Head of caudate nucleus (tissue), 42 donors: ENCODE data around the gene PFDN6.
"Not testable (repeated sequence)": the region's sequence is repeated elsewhere in the genome, so short reads cannot be mapped to it uniquely, and the experiment has no call there.

Experiments used
- DNase-seq, 42 donors: peaks; one replicate each; pipeline versions ENCODE4 v3.0.0 to v3.0.0-alpha.2; 2020 to 2021; ENCODE audit warnings: mixed read lengths in 7 of 42
- intact Hi-C: fragments of 100-400 bp; cut with DNase I; formaldehyde crosslinking; loops from one replicate; pipeline ENCODE4 v1.15.0; 2022

Gene PFDN6

GRCh38 chr6:33288921-33289783 lies at the start of gene PFDN6, which contains the start of gene WDR46:
Gene PFDN6 (plus strand): TSS chr6:33289601. CDS start chr6:33289857, 256 bp downstream.
Gene WDR46 (minus strand): TSS chr6:33289239. CDS start chr6:33289170, 69 bp downstream.
- DNase-seq: peak; percentile 71 to 96 (median 90)
- intact Hi-C loops: loop anchor here (1.0 kb wide), 1 partner anchor 10 kb away; no protein-coding TSS in a partner anchor

GRCh38 chr6:33241968-33242367 lies 47.4 kb upstream of the PFDN6 start:
- DNase-seq: no peak
- intact Hi-C loops: loop anchor here (10.0 kb wide), 1 partner anchor 227 kb away; no protein-coding TSS in a partner anchor

DNA sequence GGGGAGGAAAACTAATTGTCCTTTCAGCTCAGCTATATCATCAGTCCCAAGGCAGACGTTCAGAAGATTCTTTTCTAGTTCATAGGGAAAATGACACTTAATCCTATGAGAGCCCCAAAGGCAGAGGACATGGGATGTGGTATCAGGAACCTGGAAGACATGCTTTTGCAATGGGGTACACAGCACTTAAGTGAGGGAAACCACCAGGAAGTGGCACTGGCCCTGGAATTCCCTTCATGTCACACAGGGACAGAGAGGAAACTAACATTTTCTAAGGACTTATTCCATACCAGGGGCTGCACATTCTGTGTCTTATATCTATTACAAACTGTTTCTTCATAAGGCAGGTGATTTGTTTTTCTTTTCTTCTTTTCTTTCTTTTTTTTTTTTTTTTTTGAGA lies 45.9 kb upstream of the PFDN6 start:
- intact Hi-C loops: loop anchor here (10.0 kb wide), 1 partner anchor 229 kb away; no protein-coding TSS in a partner anchor
- no peak for DNase-seq

- intact Hi-C loops: loop anchor here (2.0 to 10.0 kb wide), 5 partner anchors 35 to 233 kb away; partner anchors contain the start of genes HSD17B8, RXRB and SLC39A7
- DNase-seq: peak; percentile 78 to 98 (median 92)
These were observed 41.3 kb upstream of the PFDN6 start for GRCh38 chr6:33247977-33248642.

- intact Hi-C loops: loop anchor here (2.0 to 10.0 kb wide), 5 partner anchors 36 to 234 kb away; partner anchors contain the start of genes HSD17B8, RXRB and SLC39A7
- DNase-seq: peak in 1 of 42 donors; percentile 42
These were observed 40.8 kb upstream of the PFDN6 start for GRCh38 chr6:33248643-33248931.

DNA sequence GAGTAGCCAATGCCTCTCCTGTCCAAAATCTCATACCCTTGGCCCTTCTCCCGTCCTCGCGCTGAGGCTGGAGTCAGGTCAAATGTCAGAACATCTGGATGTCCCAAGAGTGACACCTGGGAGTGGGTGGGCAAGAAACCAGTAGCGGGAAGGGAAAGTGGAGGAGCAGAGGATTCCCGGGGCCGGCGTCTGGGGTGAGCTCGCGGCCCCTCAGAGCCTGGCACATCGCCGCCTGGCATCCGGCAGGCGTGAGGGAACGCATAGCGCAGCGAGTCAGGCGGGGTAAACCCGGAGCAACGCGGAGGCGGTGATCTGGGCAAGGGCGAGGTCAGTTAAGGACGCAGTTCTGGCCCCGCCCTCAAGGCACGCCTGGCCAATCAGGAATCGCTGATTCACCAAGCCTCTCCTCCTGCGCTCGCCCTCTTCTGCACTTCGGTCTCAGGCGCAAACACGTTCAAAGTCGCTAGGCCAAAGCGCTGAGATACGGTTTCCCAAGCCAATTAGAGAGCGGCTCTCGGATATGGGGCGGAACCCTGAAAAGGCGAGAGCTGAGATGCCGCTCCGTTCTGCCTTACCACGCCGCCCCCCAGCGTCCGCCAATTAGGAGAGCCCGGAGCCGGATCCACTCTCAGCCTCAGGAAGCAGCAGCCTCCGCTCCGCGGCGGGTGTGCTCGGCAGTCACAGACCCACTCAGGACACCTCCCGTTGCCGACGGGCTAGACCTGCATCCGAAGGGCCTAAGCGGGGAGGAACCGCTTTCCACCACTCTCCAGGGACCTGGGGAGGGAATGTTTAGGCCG lies 40.3 kb upstream of the PFDN6 start:
- DNase-seq: peak; percentile 90 to 99 (median 98)
- intact Hi-C loops: loop anchor here (2.0 to 10.0 kb wide), 5 partner anchors 36 to 234 kb away; partner anchors contain the start of genes HSD17B8, RXRB and SLC39A7

DNA sequence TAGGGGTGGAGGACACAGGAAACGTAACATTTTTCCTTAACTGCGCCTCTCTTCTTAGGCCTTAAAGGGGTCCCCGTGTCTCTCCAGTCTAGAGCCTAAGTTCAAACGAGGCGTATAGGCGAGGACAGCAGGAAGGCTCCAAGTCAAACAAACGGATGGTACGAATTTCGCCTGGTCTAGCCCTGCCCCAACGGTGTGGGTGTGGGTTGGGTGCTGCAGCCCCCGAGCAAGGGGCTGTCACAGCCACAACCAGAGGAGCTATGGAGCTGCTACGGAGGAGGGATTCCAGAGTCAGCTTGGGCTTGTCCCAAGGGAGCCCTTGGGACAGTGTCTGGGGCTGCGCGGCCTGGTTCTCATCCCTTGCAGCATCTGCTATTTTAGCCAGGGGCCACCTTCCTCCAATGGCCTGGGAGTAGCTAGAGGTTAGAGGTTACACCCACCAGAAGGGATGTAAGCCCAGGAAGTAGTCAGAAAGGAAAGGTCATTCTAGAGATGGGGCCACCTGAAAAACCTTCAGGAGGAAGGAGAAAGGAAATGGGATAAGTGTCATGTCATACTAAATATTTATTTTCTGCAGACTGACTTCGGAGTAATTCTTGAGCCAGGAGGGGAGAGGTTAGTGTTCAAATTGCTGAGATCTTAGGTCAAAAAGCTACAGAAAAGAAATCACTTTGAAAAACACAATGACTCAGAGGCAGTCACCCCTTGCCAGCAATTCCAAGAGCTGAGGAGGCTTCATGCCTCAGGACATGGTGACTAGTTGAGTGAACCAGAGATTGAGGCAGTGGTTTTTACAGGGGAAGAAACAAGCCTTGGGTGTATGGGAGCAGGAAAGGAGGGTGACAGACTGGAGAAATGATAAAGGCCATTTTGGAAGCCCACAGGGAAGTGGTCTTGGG lies 39.4 kb upstream of the PFDN6 start:
- intact Hi-C loops: loop anchor here (2.0 to 10.0 kb wide), 5 partner anchors 37 to 235 kb away; partner anchors contain the start of genes HSD17B8, RXRB and SLC39A7
- peak in 4 of 42 donors; percentile 7 to 29 (median 16) for DNase-seq

DNA sequence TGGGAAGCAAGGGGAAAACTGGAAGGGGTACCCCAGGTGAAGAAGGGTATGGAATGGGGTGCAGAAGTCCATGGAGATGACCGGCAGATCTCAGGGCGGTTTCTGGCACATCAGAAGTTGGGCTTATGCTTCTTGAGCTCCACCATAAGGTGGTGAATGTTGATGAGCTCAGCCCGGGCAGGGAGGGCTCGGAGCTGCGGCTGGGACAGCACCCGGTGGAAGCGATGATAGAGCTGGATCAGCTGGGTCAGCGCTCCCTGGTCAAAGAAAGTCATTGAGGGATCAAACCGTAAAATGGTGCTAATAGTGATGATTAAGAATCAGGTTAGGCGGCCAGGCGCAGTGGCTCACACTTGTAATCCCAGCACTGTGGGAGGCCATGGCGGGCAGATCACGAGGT lies 38.7 kb upstream of the PFDN6 start:
- DNase-seq: no peak
- intact Hi-C loops: no loop called here

DNA sequence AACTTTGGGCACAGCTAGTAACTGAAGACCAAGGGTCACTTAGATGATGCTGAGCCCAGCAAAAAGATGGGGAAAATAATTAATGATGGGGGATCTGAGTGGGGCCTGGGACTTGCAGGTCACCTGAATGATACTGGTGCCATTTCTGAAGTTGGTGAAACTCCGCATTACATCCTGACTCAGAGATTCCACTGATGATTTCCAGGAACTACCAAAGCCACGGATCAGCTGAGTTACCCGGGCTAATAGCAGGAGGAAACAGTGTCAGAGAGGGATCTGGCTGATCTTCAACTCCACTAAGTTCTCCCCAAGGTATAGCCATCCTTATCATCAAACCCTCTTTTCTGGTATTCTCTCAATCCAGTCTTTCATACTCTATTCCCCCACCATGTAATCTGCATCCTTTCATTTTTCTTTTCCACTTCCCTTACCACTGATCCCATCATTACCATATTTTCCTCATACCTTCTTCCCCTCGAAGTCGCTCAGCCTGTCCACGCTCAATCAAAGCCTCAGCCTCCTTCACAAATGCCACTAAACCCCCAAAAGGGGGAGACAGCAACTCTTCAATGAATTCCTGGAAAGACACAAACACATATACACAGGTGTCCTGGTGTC lies 37.9 kb upstream of the PFDN6 start:
- DNase-seq: no peak
- intact Hi-C loops: no loop called here

DNA sequence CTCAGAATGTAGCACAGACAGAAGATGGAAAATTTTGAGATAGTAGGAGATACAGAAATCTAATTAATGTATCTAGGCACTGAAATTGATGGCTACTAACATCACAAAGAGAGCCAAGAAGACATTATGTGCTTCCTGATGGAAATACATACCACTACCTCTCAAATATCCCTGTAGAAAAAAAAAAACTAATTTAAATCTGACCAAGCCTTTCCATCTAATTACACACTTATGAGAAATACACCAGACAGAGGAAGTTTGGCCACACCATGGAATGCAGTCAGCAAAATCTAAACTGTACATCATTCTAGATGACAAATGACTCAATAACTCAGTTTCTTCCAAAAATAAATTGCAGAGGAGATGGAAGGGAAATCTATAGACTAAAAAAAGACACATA lies 36.6 kb upstream of the PFDN6 start:
- intact Hi-C loops: no loop called here
- no peak for DNase-seq

DNA sequence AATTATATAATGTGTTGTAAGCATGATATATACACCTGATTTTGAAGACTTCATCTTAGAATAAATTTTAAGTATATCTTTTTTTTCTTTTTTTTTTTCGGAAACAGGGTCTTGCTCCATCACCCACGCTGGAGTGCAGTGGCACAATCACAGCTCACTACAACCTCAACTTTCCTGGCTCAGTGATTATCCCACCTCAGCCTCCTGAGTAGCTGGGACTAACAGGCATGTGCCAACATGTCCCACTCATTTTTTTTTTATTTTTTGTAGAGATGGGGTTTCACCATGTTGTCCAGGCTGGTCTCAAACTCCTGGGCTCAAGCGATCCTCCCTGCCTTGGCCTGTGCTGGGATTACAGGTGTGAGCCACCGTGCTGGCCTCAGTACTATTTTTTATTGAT lies 34.8 kb upstream of the PFDN6 start:
- no peak for DNase-seq
- intact Hi-C loops: no loop called here

DNA sequence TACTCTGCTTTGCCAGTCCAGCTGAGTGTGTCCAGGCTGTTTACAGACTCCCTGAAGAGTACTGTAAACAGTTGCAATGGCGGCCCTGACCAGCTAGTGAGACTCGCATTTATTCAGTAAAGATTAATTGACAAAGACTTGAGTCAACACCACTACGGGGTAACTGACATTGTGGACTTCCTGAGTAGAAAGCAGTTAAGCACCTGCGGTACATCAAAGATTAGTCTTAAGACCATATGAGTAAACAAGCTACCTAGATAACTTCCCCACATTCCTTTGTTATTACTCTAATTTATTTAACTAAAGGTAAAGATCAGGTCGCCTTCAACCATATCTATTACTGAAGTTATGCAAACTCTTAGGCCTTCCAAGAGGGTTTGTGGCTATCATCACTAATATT lies 30.4 kb upstream of the PFDN6 start:
- no peak for DNase-seq
- intact Hi-C loops: no loop called here

DNA sequence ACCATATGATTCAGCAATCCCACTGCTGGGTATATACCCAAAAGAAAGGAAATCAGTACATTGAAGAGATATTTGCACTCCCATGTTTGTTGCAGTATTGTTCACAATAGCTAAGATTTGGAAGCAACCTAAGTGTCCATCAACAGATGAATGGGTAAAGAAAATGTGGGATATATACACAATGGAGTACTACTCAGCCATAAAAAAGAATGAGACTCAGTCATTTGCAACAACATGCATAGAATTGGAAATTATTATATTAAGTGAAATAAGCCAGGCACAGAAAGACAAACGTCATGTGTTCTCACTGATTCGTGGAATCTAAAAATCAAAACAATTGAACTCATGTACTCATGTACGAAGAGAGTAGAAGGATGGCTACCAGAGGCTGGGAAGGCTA lies 26.9 kb upstream of the PFDN6 start:
- intact Hi-C loops, DNase-seq: not testable (repeated sequence)

DNA sequence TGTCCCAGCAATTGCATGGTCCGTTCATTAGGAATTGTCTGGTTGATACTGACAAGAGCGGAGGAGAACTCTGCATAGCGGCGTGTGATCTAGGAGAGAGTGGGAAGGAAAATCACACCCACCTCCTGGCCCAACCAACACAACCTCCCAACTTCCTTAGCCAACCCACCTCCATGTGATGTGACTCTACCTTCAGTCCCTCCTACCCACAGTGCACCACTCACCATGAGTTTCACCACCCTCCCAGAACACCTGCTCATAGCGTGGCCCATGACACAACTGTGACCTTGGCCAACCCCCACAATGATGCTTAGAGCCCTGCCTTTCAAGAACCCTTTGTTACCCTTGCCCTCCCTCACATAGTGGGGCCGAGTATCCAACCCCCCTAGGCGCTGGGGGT lies 25.4 kb upstream of the PFDN6 start:
- DNase-seq: no peak
- intact Hi-C loops: no loop called here

DNA sequence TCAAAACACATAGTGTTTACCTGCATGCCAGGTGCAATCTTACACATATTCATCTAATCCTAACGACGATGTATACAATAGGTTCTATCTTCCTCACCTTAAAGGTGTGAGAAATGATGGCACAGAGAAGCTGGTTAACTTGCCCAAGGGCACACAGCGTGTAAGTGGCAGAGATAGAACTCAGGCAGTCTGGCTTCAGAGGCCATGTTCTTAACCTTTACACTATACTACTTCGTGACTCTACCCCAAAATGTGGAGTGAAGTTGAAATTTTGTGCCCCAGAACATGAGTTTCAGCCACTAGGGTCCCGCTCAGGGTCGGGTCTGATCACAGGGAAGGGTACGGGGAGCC lies 18.3 kb upstream of the PFDN6 start:
- intact Hi-C loops: no loop called here
- no peak for DNase-seq

GRCh38 chr6:33271468-33272274 lies 17.7 kb upstream of the PFDN6 start, which contains the start of the genes RPS18 and VPS52:
Gene RPS18 (plus strand): TSS chr6:33272075. CDS start chr6:33272120, 45 bp downstream.
Gene VPS52 (minus strand): TSS chr6:33271876. CDS start chr6:33271675, 201 bp downstream.
- peak; percentile 83 to 99 (median 95) for DNase-seq
- intact Hi-C loops: no loop called here
